Measurements from ENCODE around the gene ATXN7.

ATXN7 gene

DNA sequence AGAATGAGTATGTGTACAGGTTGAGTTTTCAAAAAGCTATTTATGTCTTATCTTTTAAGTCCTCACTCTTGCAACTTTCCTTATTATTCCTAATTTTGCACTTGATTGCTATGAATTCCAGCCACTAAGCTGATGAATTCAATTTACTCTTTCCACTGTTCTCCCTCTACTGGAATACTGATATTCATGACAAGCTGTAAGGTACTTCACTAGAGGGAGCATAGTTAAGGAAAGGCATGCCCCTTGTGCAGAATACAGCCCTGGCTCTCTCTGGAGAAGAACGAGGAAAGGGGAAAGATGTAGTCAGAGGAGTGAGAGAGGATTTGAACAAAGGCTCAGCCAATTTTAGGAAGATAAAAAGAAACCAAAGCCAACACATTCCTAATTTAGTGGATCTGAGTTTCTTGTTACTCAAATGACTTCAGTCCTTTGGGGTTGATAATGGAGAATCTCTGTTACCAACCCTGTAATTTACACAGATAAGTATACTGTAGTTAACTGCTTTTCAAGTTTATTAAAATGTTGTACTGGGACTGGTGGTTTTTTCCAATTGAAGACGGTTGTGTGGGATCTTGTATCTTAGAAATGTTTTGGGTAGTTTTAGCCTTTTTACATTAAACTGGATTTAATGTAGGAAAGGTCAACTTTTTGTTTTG is 44.5 kb downstream of the ATXN7 start:
- DNase-seq (ENCODE audit: extremely low spot score), result no peak
- TF ChIP-seq, protein P1, sequence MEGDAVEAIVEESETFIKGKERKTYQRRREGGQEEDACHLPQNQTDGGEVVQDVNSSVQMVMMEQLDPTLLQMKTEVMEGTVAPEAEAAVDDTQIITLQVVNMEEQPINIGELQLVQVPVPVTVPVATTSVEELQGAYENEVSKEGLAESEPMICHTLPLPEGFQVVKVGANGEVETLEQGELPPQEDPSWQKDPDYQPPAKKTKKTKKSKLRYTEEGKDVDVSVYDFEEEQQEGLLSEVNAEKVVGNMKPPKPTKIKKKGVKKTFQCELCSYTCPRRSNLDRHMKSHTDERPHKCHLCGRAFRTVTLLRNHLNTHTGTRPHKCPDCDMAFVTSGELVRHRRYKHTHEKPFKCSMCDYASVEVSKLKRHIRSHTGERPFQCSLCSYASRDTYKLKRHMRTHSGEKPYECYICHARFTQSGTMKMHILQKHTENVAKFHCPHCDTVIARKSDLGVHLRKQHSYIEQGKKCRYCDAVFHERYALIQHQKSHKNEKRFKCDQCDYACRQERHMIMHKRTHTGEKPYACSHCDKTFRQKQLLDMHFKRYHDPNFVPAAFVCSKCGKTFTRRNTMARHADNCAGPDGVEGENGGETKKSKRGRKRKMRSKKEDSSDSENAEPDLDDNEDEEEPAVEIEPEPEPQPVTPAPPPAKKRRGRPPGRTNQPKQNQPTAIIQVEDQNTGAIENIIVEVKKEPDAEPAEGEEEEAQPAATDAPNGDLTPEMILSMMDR (IDR thresholded peaks at IDR 0.05; ENCODE audit: control extremely low read depth, extremely low read depth, low read depth, missing control alignments), result no peak
- CTCF ChIA-PET, result interaction anchor here (1.0 to 1.4 kb wide), 3 partner anchors 11 to 24 kb away, joined by 3 read pairs; no protein-coding TSS in a partner anchor
- POLR2A ChIA-PET, result no interaction called here

DNA sequence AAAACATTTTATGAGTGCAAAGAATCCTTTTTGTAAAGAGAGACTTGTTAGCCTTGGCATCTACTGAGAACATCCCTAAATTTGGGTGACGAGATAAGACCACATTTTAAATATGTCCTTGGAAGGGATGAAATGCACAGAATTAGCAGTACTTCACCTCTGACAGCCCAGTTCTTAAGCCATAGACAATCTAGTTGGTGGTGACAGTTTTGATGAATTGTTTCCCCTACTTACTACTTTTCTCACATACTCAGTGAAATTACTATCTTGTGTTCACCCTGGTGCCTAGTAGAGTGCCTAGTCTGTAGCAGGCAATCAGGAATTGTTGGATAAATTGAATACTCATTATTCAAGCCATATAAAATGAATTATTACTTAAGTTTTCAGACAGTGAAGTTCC is 45.1 kb downstream of the ATXN7 start:
- ChIA-PET POLR2A (no interaction called here), CTCF (interaction anchor here (1.9 kb wide), 1 partner anchor 9 kb away, joined by 9 read pairs; no protein-coding TSS in a partner anchor)
- TF ChIP-seq, protein P1 (IDR thresholded peaks at IDR 0.05; ENCODE audit: control extremely low read depth, extremely low read depth, low read depth, missing control alignments), result no peak
- DNase-seq (ENCODE audit: extremely low spot score), result no peak

DNA sequence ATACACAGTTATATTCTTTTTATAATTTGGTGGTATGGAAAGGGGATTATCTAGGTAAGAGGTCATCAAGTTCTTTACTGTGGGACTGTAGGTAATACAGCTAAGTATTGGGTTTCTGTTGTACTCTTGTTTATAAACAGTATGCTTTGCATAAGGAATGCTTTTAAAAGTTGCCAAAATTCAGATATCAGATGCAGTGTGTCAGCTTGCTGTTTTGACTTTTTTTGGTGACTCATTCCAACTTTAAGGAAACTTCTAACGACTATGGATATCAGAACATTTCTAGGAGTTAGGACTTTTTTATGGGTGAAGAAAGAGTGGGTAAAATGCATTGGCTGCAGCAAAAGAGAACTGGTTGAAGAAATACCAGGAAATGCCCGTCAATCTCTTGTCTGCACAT is 45.8 kb downstream of the ATXN7 start:
- ChIA-PET CTCF (interaction anchor here (1.4 to 1.9 kb wide), 2 partner anchors 10 to 54 kb away, joined by 3 to 9 read pairs; no protein-coding TSS in a partner anchor), POLR2A (no interaction called here)
- no peak for DNase-seq (ENCODE audit: extremely low spot score)
- TF ChIP-seq, protein P1 (IDR thresholded peaks at IDR 0.05; ENCODE audit: control extremely low read depth, extremely low read depth, low read depth, missing control alignments), result no peak

DNA sequence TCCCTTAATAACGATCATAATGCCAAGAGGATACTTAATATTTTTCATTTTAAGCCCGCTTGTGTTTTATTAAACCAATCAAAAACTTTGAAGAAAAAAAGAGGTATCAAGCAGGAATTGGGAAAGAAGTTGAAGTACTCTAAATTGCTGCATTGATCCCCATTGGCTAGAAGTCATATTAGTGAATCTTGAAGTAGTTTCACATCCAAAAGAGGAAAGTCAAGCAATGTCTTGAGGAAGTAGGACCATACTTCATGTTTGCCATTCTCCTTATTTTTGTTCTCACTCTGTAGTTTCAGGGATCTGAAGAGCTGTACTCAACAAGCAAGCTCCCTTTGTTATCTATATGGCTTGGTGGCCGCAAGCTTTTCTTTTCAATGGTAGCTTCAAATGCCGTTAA is 46.3 kb downstream of the ATXN7 start:
- ChIA-PET POLR2A (no interaction called here), CTCF (interaction anchor here (1.4 to 1.9 kb wide), 3 partner anchors 10 to 53 kb away, joined by 3 to 9 read pairs (median 3); no protein-coding TSS in a partner anchor)
- DNase-seq (ENCODE audit: extremely low spot score), result no peak
- TF ChIP-seq, protein P1 (IDR thresholded peaks at IDR 0.05; ENCODE audit: control extremely low read depth, extremely low read depth, low read depth, missing control alignments), result no peak

DNA sequence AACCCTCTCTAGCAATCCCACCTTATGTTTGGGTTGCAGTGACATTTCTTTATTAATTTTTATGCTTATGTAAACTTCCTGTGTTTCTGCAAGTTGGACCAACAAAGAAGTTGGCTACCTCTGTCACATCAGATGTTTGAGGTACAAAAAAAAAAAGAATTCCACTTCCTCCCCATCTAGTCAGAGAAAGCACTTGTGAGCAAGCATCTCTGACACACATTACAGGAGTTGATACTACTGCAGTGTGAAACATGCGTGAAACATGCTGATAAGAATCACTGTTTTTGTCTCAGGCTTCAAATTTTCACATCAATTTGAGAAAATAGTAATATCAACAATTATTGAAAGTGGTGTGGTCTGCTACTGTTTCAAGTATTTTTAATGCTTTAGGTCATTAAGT is 47.2 kb downstream of the ATXN7 start:
- ChIA-PET POLR2A (no interaction called here), CTCF (interaction anchor here (1.4 to 1.9 kb wide), 3 partner anchors 11 to 51 kb away, joined by 3 to 9 read pairs (median 4); no protein-coding TSS in a partner anchor)
- DNase-seq (ENCODE audit: extremely low spot score), result peak; percentile 29
- TF ChIP-seq, protein P1 (IDR thresholded peaks at IDR 0.05; ENCODE audit: control extremely low read depth, extremely low read depth, low read depth, missing control alignments), result no peak

DNA sequence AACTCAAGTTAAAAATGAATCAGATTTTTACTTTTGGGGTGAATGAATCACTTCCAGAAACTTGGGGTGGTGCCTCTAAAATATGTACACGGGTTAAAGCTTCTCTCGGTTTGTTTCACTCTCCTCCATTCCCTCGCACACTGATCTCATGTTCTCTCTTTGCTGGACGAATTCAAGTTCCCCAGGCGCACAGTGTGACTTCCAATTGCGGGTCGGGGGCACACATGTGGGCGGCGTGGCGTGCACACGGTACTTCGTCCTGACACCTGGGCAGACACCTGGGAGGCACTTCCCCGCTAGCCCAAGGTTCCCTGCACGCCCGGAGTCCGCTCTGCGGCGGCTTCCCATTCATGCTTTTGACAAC is 47.8 kb downstream of the ATXN7 start:
- CTCF ChIA-PET, result interaction anchor here (1.4 to 1.5 kb wide), 3 partner anchors 12 to 50 kb away, joined by 3 to 6 read pairs (median 4); no protein-coding TSS in a partner anchor
- no peak for DNase-seq (ENCODE audit: extremely low spot score)
- TF ChIP-seq, protein P1 (IDR thresholded peaks at IDR 0.05; ENCODE audit: control extremely low read depth, extremely low read depth, low read depth, missing control alignments), result no peak
- POLR2A ChIA-PET, result no interaction called here

Data from GM10248 (cell line).